HepG2 (cell line): ENCODE measurements around the gene TPD52L2. TPM values are rescaled to one million over a fixed set of nuclear protein-coding genes. Genes with fewer than 3 reads are reported as not detected.

ENCODE experiments used
- CC2D1A ChIP-seq: sonication (generic); formaldehyde crosslinking; IDR thresholded peaks from 2 replicates; pipeline ENCODE4 v1.8.1; 2023; ENCODE audit warnings: mild to moderate bottlenecking, missing genetic modification reagents
- CHD4 ChIP-seq: fragments of 200-600 bp; sonication (generic); IDR thresholded peaks from 2 replicates; pipeline ENCODE4 v1.7.0; 2017; ENCODE audit warnings: mild to moderate bottlenecking, low read length, borderline replicate concordance
- GATA4 ChIP-seq: sonication (generic); IDR thresholded peaks from 2 replicates; pipeline ENCODE4 v1.6.1; 2016; ENCODE audit warnings: antibody characterized with exemption, low read depth, borderline replicate concordance
- NFE2L2 ChIP-seq: fragments of 150-350 bp; IDR thresholded peaks from 2 replicates; pipeline ENCODE4 v1.6.1; 2014; ENCODE audit warnings: low read length
- RORA ChIP-seq: sonication (generic); formaldehyde crosslinking; IDR thresholded peaks from 2 replicates; pipeline ENCODE4 v1.5.0; 2020; ENCODE audit warnings: mild to moderate bottlenecking, missing genetic modification reagents, moderate library complexity
- SMARCC2 ChIP-seq: fragments of 450-650 bp; IDR thresholded peaks from 2 replicates; pipeline ENCODE4 v1.6.1; 2017; ENCODE audit warnings: antibody characterized with exemption, mild to moderate bottlenecking
- SNAI1 ChIP-seq: sonication (generic); formaldehyde crosslinking; IDR thresholded peaks from 2 replicates; pipeline ENCODE4 v1.5.0; 2020; ENCODE audit warnings: mild to moderate bottlenecking, missing genetic modification reagents, borderline replicate concordance
- TAF15 ChIP-seq: fragments of 200-400 bp; formaldehyde crosslinking; IDR thresholded peaks from one replicate; pipeline ENCODE4 v1.6.1; 2018; ENCODE audit warnings: mild to moderate bottlenecking, low read depth, low read length; ENCODE audit not compliant: poor library complexity, severe bottlenecking
- TEAD3 ChIP-seq: optimal IDR thresholded peaks from 2 replicates; pipeline ENCODE3; 2016; ENCODE audit warnings: borderline replicate concordance
- ZNF431 ChIP-seq: sonication (generic); formaldehyde crosslinking; IDR thresholded peaks from 2 replicates; pipeline ENCODE4 v1.9.0; 2022; ENCODE audit warnings: missing genetic modification reagents, low read depth, mild to moderate bottlenecking, borderline replicate concordance
- ZNF572 ChIP-seq: sonication (generic); formaldehyde crosslinking; IDR thresholded peaks from 2 replicates; pipeline ENCODE4 v1.5.1; 2020; ENCODE audit warnings: mild to moderate bottlenecking, missing genetic modification reagents
- ZNF777 ChIP-seq: sonication (generic); formaldehyde crosslinking; IDR thresholded peaks from 2 replicates; pipeline ENCODE4 v1.4.0; 2020; ENCODE audit warnings: missing genetic modification reagents
- polyA plus RNA-seq, 8 experiments: library from polyadenylated mRNA; depleted of rRNA in 3 of 8; stranded (reverse) in 7 of 8; unstranded in 1 of 8; fragments of >200 nt; fragmentation: Illumina TruSeq in 4 of 8; extraction: Trizol in 4 of 8; gene quantifications; 2 replicates each; pipeline versions ENCODE4 v1.2.1 to v1.2.3, GENCODE V29; 2011 to 2016; ENCODE audit warnings: low read depth in 4 of 8, missing spikeins in 1 of 8, mixed read lengths in 1 of 8; ENCODE audit not compliant: insufficient read depth in 1 of 8
- total RNA-seq, 5 experiments: library from RNA; depleted of rRNA; stranded (reverse); fragments of >200 nt; fragmentation: Illumina TruSeq; extraction: Trizol; gene quantifications; 2 replicates each; pipeline ENCODE4 v1.2.3, GENCODE V29; 2016; ENCODE audit warnings: low read depth in 1 of 5
- TF ChIP-seq, protein P1 (sequence below), 2 experiments: sonication (generic) in 1 of 2; formaldehyde crosslinking in 1 of 2; IDR thresholded peaks; 2 replicates each; pipeline versions ENCODE4 v1.5.1 to v1.6.1; 2011 to 2020; ENCODE audit warnings: borderline replicate concordance in 1 of 2, low read depth in 1 of 2, low read length in 1 of 2, mild to moderate bottlenecking in 1 of 2, missing genetic modification reagents in 1 of 2, moderate library complexity in 1 of 2
- TF ChIP-seq, protein P2 (sequence below): sonication (generic); formaldehyde crosslinking; IDR thresholded peaks from 2 replicates; pipeline ENCODE4 v1.5.0; 2020; ENCODE audit warnings: missing genetic modification reagents, mild to moderate bottlenecking, borderline replicate concordance
- TF ChIP-seq, protein P3 (sequence below): sonication (generic); formaldehyde crosslinking; IDR thresholded peaks from 2 replicates; pipeline ENCODE4 v1.9.0; 2021; ENCODE audit warnings: mild to moderate bottlenecking, missing genetic modification reagents
- TF ChIP-seq, protein P4 (sequence below): sonication (generic); formaldehyde crosslinking; IDR thresholded peaks from 2 replicates; pipeline ENCODE4 v1.4.0; 2020; ENCODE audit warnings: mild to moderate bottlenecking, low read depth, missing genetic modification reagents
- TF ChIP-seq, protein P5 (sequence below): sonication (generic); formaldehyde crosslinking; IDR thresholded peaks from 2 replicates; pipeline ENCODE4 v1.8.1; 2023; ENCODE audit warnings: mild to moderate bottlenecking, missing genetic modification reagents, borderline replicate concordance

TPD52L2 gene
- total and polyA plus RNA-seq, 2 of the 13 experiments (the other 11 are each of a cell fraction or from before 2014, with no cell fraction given) = 156 to 184 TPM

DNA sequence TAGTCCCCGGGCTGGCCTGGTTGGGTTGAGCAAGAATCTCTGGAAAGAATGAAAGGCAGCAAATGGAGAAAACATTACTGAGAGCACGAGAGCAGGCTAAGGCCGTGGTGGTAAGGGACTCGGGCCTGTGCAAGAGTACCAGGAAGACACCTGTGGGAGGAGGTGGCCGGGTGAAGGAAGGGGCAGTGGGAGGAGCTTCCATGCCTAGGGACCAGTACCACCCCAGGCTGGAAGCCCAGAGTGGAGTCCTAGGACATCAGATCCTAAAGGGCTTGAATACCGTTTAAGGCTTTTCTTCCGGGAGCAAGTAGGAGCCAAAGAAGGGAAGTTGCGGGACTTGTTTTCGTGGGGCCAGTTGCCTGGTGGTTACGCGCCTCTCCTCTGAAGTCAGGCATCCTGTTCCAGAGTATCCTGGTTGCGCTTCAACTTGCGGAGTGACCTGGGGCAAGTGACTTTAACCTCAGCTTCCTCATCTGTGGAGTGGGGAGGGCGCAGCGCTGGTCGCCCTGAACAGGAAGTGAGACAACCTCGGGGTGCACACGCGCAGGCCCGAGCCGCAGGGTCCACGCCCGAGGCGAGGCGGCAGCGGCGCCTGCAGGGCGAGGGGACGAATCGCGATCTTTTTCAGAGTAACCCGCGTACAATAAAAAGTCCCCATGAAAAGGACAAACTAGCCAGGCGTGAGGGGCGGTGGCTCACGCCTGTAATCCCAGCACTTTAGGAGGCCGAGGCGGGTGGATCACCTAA lies 1.1 kb upstream of the TPD52L2 start (continued):
- TF ChIP-seq, protein P1, sequence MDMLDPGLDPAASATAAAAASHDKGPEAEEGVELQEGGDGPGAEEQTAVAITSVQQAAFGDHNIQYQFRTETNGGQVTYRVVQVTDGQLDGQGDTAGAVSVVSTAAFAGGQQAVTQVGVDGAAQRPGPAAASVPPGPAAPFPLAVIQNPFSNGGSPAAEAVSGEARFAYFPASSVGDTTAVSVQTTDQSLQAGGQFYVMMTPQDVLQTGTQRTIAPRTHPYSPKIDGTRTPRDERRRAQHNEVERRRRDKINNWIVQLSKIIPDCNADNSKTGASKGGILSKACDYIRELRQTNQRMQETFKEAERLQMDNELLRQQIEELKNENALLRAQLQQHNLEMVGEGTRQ (IDR thresholded peaks at IDR 0.05; ENCODE audit: low read depth, low read length) = no peak
- TF ChIP-seq, protein P1 (CRISPR knock-in tag; IDR thresholded peaks at IDR 0.05; ENCODE audit: borderline replicate concordance) = no peak; the same call in 1 of the 2 replicates
- TF ChIP-seq SNAI1 = no peak
- peak; percentile 86 for TF ChIP-seq TAF15
- TF ChIP-seq RORA (CRISPR knock-in tag) = no peak
- TF ChIP-seq, protein P2, sequence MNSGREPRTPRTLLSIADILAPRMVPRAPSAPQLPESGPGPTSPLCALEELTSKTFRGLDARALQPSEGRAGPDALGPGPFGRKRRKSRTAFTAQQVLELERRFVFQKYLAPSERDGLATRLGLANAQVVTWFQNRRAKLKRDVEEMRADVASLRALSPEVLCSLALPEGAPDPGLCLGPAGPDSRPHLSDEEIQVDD (CRISPR knock-in tag) = no peak; the same call in 1 of the 2 replicates
- TF ChIP-seq, protein P3, sequence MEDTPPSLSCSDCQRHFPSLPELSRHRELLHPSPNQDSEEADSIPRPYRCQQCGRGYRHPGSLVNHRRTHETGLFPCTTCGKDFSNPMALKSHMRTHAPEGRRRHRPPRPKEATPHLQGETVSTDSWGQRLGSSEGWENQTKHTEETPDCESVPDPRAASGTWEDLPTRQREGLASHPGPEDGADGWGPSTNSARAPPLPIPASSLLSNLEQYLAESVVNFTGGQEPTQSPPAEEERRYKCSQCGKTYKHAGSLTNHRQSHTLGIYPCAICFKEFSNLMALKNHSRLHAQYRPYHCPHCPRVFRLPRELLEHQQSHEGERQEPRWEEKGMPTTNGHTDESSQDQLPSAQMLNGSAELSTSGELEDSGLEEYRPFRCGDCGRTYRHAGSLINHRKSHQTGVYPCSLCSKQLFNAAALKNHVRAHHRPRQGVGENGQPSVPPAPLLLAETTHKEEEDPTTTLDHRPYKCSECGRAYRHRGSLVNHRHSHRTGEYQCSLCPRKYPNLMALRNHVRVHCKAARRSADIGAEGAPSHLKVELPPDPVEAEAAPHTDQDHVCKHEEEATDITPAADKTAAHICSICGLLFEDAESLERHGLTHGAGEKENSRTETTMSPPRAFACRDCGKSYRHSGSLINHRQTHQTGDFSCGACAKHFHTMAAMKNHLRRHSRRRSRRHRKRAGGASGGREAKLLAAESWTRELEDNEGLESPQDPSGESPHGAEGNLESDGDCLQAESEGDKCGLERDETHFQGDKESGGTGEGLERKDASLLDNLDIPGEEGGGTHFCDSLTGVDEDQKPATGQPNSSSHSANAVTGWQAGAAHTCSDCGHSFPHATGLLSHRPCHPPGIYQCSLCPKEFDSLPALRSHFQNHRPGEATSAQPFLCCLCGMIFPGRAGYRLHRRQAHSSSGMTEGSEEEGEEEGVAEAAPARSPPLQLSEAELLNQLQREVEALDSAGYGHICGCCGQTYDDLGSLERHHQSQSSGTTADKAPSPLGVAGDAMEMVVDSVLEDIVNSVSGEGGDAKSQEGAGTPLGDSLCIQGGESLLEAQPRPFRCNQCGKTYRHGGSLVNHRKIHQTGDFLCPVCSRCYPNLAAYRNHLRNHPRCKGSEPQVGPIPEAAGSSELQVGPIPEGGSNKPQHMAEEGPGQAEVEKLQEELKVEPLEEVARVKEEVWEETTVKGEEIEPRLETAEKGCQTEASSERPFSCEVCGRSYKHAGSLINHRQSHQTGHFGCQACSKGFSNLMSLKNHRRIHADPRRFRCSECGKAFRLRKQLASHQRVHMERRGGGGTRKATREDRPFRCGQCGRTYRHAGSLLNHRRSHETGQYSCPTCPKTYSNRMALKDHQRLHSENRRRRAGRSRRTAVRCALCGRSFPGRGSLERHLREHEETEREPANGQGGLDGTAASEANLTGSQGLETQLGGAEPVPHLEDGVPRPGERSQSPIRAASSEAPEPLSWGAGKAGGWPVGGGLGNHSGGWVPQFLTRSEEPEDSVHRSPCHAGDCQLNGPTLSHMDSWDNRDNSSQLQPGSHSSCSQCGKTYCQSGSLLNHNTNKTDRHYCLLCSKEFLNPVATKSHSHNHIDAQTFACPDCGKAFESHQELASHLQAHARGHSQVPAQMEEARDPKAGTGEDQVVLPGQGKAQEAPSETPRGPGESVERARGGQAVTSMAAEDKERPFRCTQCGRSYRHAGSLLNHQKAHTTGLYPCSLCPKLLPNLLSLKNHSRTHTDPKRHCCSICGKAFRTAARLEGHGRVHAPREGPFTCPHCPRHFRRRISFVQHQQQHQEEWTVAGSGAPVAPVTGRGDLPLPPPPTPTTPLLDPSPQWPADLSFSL (CRISPR knock-in tag) = no peak; the same call in none of the 2 replicates
- TF ChIP-seq CC2D1A (CRISPR knock-in tag) = 0 out of 2 replicates have a peak, but pooled peaks have one; percentile 53
- no peak for TF ChIP-seq SMARCC2
- TF ChIP-seq, protein P4, sequence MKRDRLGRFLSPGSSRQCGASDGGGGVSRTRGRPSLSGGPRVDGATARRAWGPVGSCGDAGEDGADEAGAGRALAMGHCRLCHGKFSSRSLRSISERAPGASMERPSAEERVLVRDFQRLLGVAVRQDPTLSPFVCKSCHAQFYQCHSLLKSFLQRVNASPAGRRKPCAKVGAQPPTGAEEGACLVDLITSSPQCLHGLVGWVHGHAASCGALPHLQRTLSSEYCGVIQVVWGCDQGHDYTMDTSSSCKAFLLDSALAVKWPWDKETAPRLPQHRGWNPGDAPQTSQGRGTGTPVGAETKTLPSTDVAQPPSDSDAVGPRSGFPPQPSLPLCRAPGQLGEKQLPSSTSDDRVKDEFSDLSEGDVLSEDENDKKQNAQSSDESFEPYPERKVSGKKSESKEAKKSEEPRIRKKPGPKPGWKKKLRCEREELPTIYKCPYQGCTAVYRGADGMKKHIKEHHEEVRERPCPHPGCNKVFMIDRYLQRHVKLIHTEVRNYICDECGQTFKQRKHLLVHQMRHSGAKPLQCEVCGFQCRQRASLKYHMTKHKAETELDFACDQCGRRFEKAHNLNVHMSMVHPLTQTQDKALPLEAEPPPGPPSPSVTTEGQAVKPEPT (CRISPR knock-in tag) = no peak; the same call in 1 of the 2 replicates
- TF ChIP-seq, protein P5, sequence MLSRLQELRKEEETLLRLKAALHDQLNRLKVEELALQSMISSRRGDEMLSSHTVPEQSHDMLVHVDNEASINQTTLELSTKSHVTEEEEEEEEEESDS = no peak
- 0 out of 2 replicates have a peak, but pooled peaks have one; percentile 90 for TF ChIP-seq CHD4
- no peak; the same call in 1 of the 2 replicates for TF ChIP-seq ZNF572 (CRISPR knock-in tag)
- peak; percentile 75 for TF ChIP-seq ZNF777 (CRISPR knock-in tag)
- peak; percentile 59 for TF ChIP-seq TEAD3 (CRISPR knock-in tag)
- TF ChIP-seq GATA4 = no peak
- TF ChIP-seq NFE2L2 = no peak
- TF ChIP-seq ZNF431 (CRISPR knock-in tag) = peak; percentile 66; the same call in 1 of the 2 replicates
